Measurements from ENCODE around the gene RPS6KA1.

The RPS6KA1 gene

GRCh38 chr1:26526287-26526686, 3.3 kb upstream of the RPS6KA1 start:
- no peaks in the 10 kb centered on the region for H3K27me3 ChIP-seq (ENCODE audit: insufficient read depth, low read depth, severe bottlenecking)
- H3K4me3 ChIP-seq (ENCODE audit: low read depth, low read length): no peak overlapping the region
- no peaks in the 10 kb centered on the region for H3K9me3 ChIP-seq (ENCODE audit: severe bottlenecking)
- H3K27ac ChIP-seq: no peak overlapping the region
- no peaks in the 10 kb centered on the region for H3K36me3 ChIP-seq
- TF ChIP-seq CTCF (IDR thresholded peaks at IDR 0.05; ENCODE audit: low read depth, low read length): no peak
- DNase-seq: no peak

DNA sequence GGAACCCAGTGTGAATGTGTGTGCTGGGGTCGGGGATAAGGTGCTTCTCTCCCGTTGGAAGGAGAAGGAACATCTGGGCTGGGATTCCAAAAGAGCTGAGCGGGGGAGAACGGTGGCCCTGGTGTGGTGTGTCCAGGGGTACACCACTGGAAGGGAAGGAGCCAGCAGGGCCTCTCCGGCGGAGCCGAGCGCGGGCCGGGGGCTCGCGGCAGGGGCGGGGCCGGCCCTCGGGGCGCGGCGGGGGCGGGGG, 231 bp upstream of the RPS6KA1 start:
- peaks cover 9% of the 10 kb centered on the region for H3K36me3 ChIP-seq
- H3K27ac ChIP-seq: peak overlapping the region; percentile 67
- no peaks in the 10 kb centered on the region for H3K9me3 ChIP-seq (ENCODE audit: severe bottlenecking)
- H3K4me3 ChIP-seq (ENCODE audit: low read depth, low read length): peak overlapping the region; percentile 64
- TF ChIP-seq CTCF (IDR thresholded peaks at IDR 0.05; ENCODE audit: low read depth, low read length): no peak
- DNase-seq: no peak
- no peaks in the 10 kb centered on the region for H3K27me3 ChIP-seq (ENCODE audit: insufficient read depth, low read depth, severe bottlenecking)

DNA sequence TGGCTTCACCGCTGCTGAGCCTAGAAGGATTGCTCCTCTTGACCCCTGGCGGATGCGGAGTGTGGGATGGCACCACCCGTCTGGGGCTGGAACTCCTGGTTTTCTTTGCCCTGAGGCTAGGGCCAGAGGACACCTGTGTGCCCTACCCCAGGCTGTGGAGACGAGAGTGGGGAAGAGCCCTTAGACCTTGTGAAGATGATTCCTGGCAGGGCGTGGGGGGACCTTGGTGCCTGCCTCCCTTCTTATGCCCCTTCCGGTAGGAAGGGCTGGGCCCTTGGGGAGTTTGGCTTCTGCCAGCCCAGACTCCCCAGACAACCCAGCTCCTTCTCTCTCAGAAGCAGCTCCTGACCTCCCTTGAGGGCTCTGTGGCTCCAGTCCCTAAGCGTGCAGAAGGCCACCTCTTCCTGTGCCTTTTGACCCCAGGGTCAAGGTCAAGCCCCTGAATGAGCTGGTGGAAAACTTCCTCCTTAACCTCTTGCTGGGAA, 891 bp downstream of the RPS6KA1 start:
- TF ChIP-seq CTCF (IDR thresholded peaks at IDR 0.05; ENCODE audit: low read depth, low read length): no peak

GRCh38 chr1:26530895-26531598, 1.5 kb downstream of the RPS6KA1 start:
- peak overlapping the region; percentile 65; the same call in 1 of the 2 replicates for H3K4me3 ChIP-seq (ENCODE audit: low read depth, low read length)
- no peaks in the 10 kb centered on the region for H3K27me3 ChIP-seq (ENCODE audit: insufficient read depth, low read depth, severe bottlenecking)
- peak overlapping the region; percentile 22; the same call in 1 of the 2 replicates for H3K27ac ChIP-seq
- peaks cover 9% of the 10 kb centered on the region for H3K36me3 ChIP-seq
- peak; percentile 49 for TF ChIP-seq CTCF (IDR thresholded peaks at IDR 0.05; ENCODE audit: low read depth, low read length)
- H3K9me3 ChIP-seq (ENCODE audit: severe bottlenecking): no peaks in the 10 kb centered on the region
- DNase-seq: peak; percentile 69

More for the DNA sequence above, 891 bp downstream of the RPS6KA1 start:
- Histone ChIP-seq H3K9me3 (ENCODE audit: severe bottlenecking) (no peaks in the 10 kb centered on the region), H3K4me3 (ENCODE audit: low read depth, low read length) (peak overlapping the region; percentile 65), H3K36me3 (peaks cover 9% of the 10 kb centered on the region), H3K27ac (no peak overlapping the region), H3K27me3 (ENCODE audit: insufficient read depth, low read depth, severe bottlenecking) (no peaks in the 10 kb centered on the region)
- DNase-seq: no peak

DNA sequence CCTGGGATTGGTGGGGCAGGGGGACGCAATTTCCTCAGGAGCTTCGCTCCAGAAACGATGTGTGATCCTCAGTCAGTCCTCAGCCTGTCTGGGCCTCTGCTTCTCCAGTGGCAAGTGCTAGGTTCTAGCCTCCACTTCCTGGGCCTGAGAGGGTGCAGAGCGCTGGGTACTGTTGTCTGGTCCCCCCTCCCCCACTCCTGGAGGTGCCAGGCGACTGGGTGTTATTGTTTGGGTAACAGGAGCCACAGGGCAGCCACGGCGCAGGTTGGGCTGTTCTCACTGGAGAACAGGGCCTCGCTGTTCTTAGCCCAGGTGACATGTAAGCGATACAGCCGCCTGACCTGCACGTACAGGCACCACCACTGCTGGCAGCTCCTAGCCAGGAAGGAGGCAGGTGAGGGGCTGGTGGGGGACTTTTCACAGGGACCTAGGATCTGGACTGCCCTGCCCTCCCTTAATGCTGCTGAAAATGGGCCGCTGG, 2.1 kb downstream of the RPS6KA1 start:
- no peak for DNase-seq

More for the DNA sequence above, 2.1 kb downstream of the RPS6KA1 start:
- no peak overlapping the region for H3K4me3 ChIP-seq (ENCODE audit: low read depth, low read length)
- peaks cover 12% of the 10 kb centered on the region for H3K36me3 ChIP-seq
- no peaks in the 10 kb centered on the region for H3K27me3 ChIP-seq (ENCODE audit: insufficient read depth, low read depth, severe bottlenecking)
- no peak for TF ChIP-seq CTCF (IDR thresholded peaks at IDR 0.05; ENCODE audit: low read depth, low read length)
- peak overlapping the region; percentile 22; the same call in 1 of the 2 replicates for H3K27ac ChIP-seq
- no peaks in the 10 kb centered on the region for H3K9me3 ChIP-seq (ENCODE audit: severe bottlenecking)
